T-helper 22 cell (primary cell): ENCODE data around the gene ECEL1.

Experiments
- DNase-seq: peaks from one replicate; pipeline ENCODE4 v3.0.0-alpha.2; 2020; ENCODE audit warnings: low read depth

Gene ECEL1

GRCh38 chr2:232498452-232498851 lies 10.8 kb upstream of the ECEL1 start:
- no peak for DNase-seq

- no peak for DNase-seq
Observed at GRCh38 chr2:232497348-232497747, 9.7 kb upstream of the ECEL1 start.

- DNase-seq: no peak
Observed at GRCh38 chr2:232496501-232497270, 9.1 kb upstream of the ECEL1 start.

- DNase-seq: no peak
Observed at GRCh38 chr2:232495292-232495691, 7.7 kb upstream of the ECEL1 start.

GRCh38 chr2:232494542-232494941 lies 6.9 kb upstream of the ECEL1 start:
- no peak for DNase-seq

- DNase-seq: no peak
Observed at GRCh38 chr2:232493701-232494474, 6.3 kb upstream of the ECEL1 start.

- DNase-seq: no peak
Observed at GRCh38 chr2:232492963-232493700, 5.5 kb upstream of the ECEL1 start.

- no peak for DNase-seq
Observed at GRCh38 chr2:232492236-232492848, 4.7 kb upstream of the ECEL1 start.

GRCh38 chr2:232491139-232491780 lies 3.6 kb upstream of the ECEL1 start:
- DNase-seq: no peak

GRCh38 chr2:232490221-232491138 lies 2.8 kb upstream of the ECEL1 start:
- DNase-seq: no peak

GRCh38 chr2:232489516-232490220 lies 2.0 kb upstream of the ECEL1 start:
- DNase-seq: no peak

GRCh38 chr2:232488721-232489300 lies 1.2 kb upstream of the ECEL1 start:
- DNase-seq: no peak

GRCh38 chr2:232488097-232488711 lies 570 bp upstream of the ECEL1 start:
- DNase-seq: no peak

- DNase-seq: no peak
Observed at GRCh38 chr2:232486558-232487384, 863 bp downstream of the ECEL1 start.

- DNase-seq: no peak
Observed at GRCh38 chr2:232485757-232486557, 1.7 kb downstream of the ECEL1 start.

- no peak for DNase-seq
Observed at GRCh38 chr2:232485348-232485756, 2.3 kb downstream of the ECEL1 start.

- DNase-seq: no peak
Observed at GRCh38 chr2:232484628-232485347, 2.8 kb downstream of the ECEL1 start.
